Measurements from ENCODE around the gene PNLIP.

The PNLIP gene

GRCh38 chr10:116587878-116588591 lies 42.3 kb downstream of the PNLIP start:
- DNase-seq: no peak

- DNase-seq: no peak
Measured at GRCh38 chr10:116588995-116589394, 43.3 kb downstream of the PNLIP start.

GRCh38 chr10:116589926-116590325 lies 44.2 kb downstream of the PNLIP start:
- no peak for DNase-seq

DNA sequence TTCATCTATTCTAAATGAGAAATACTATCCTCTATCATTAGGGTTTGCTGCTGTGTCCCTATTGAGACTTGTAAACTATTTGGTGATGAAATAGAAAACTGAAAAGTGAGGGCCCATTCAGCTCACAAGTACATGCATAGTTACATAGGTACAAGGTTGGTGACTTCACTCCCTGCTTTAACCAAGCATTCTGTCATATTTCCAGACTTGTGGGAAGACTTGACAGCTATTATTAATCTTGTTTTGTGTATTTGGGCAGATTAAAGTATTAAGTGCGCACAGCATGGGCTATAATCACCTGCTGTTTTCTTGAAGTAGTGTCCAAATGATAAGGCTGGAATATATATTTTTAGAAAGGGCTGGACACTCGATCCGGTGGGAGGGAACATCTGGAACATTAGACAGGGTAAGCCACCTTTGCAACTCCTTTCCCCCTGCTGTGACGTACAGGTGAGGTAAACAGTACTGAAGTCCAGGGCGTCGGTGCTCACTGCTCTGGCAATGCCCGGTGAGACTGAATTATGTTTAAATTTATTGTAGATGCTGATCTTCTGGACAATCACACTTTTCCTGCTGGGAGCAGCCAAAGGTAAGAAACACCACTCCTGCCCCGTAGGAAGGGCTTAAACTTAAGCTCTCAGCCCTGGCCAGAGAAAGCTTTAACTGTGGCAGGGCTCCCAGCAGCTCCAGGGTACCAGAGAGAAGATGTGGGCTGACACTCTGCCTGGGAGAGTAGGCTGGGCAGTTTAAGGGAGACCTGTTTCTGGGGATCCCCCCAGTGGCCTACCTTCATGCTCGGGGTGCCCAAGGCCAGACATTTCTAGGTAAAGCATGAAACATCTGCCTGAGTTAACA lies 45.1 kb downstream of the PNLIP start, which contains the start of gene PNLIPRP1:
PNLIPRP1 (plus strand) TSS at position 370 of the 855 bp plus-strand sequence; CDS start at position 541, 171 bp downstream.
- DNase-seq: no peak

DNA sequence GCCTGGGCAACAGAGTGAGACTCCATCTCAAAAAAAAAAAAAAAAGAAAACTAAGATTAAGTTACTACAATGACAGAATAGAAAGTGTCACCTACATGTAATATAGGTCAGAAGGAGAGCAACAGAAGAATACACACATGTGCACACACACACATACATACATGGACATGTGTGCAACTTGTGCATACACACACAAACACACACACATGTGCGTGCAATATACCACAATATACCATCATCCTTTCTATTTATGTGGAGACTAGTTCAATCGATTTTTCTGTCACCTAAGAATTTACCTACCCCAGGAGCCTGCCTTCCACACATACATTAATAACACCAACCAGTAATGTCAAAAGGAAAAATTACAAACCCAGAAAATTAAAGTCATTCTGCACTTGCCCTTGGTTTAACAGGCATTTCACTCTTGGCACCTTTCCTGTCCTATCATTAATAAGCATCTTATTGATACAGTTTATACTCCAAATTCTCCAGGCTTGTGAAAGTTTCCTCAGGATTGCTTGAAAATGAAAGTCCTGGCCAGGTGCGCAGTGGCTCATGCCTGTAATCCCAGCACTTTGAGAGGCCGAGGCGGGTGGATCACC lies 47.5 kb downstream of the PNLIP start:
- DNase-seq: no peak

DNA sequence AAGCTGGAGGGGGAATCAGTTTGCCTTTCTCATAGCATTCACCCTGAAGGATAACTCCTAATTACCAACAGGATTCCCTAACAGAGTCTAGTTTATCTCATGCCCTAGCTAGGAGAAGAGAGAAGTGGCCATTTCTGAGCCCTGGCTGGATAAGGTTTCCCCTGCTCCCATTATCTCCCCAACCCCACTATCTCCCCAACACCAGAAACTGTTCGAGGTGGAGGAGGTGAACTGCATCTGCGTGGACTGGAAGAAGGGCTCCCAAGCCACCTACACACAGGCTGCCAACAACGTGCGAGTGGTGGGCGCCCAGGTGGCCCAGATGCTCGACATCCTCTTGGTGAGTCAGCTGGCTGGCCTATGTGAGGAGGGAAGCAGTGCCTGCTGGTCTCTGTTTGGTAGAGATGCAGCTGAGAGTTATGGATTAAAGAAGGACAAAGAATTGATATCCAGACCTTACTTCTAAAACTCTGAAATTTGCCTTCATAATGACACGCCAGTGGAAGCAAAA lies 48.8 kb downstream of the PNLIP start:
- no peak for DNase-seq

DNA sequence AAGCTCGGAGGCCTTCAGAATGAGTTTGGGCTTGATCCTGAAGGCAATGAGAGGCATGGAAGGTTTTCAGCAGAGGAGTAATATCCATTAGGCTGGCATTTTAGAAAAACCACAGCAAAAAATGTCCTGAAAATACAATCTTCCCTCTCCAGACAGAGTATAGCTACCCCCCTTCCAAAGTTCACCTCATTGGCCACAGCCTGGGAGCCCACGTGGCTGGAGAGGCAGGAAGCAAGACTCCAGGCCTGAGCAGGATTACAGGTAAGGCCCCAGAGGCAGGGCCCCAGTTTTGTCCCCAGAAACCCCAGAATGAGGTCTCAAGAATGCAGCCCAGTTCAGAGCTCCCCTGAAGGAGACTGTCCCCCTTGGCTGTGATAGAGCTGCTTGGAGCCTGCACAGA lies 50.3 kb downstream of the PNLIP start:
- no peak for DNase-seq

GRCh38 chr10:116597543-116597942 lies 51.8 kb downstream of the PNLIP start:
- DNase-seq: no peak

DNA sequence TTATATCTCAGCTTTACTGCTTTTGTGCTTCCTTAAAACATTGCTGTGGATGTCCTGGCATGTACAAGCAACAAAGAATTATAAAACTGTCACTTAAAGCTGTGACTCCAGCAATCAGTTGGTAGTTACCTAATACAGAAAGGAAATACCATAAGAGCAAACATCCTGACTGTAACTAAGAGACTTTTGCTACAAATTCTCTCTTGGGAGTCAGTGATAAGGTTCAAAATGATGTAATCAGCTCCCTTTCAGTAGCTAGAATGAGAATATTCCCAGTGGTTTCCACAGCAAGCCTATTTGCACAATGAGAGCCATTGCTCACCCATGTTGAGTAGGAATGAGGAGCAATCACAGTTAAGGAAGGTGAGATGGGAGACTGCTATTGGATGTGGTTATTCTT lies 52.6 kb downstream of the PNLIP start:
- DNase-seq: no peak

DNA sequence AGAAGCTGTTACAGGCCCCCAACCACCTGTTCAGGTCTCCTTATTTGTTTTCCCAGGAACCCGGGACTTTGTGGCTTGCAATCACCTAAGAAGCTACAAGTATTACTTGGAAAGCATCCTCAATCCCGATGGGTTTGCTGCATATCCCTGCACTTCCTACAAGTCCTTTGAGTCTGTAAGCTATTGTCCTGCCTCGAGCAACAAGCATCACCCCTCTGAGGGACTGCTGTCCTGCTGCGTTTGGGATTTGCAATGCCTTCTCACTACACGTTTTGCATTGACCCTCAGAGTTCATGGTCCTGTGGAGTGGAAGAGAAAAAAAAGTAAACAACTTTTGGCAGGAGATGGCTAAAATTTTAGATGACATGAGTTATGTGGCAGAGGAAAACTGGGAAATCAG lies 54.3 kb downstream of the PNLIP start:
- DNase-seq: no peak

- DNase-seq: no peak
Measured at GRCh38 chr10:116602648-116603400, 57.1 kb downstream of the PNLIP start.

DNA sequence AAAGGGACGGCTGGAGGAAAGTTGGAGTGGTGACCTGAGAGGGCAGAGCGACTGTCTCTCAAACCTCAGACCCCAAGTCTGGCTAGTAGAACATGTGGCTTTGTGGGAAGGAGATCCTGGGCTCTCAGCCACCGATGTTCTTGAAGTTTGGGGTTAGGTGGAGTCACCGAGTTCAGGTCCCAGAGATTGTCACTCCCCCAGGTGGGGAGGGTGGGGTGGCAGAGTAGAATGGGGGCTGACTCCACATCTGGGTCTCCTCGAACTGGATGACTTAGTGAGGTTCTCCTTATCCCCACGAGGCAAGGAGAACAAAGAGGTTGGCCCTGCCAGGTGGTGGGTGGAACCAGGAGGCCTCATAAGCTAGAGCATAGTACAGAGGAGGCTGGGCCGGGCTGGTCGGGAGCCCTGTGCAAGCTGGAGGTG lies 60.3 kb downstream of the PNLIP start:
- no peak for DNase-seq

GRCh38 chr10:116607336-116607735 lies 61.6 kb downstream of the PNLIP start:
- DNase-seq: no peak

- DNase-seq: no peak
Measured at GRCh38 chr10:116608686-116609594, 63.2 kb downstream of the PNLIP start.

- no peak for DNase-seq
Measured at GRCh38 chr10:116610443-116611152, 64.9 kb downstream of the PNLIP start.

GRCh38 chr10:116611153-116611545 lies 65.4 kb downstream of the PNLIP start:
- no peak for DNase-seq

- DNase-seq: no peak
Measured at GRCh38 chr10:116612107-116612769, 66.5 kb downstream of the PNLIP start.

DNA sequence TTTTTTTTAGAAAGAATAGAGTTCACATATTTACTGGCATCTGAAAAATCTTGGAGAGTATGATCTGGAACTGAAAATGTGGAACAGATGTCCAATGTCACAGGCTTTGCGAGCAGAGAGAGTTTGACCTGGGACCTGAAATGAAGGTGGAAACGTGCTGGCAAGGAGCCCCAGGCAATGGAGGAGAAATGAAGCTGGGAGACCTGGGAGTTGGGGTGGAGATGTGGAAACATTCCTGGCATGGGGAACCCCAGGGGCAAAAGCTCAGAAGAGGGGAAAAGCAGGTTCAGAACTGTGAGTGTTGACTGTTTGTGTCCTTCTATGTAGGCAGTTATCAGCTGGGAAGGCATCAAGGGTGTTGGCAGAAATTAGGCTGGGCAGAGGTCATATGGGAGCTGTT lies 67.7 kb downstream of the PNLIP start:
- DNase-seq: no peak

DNA sequence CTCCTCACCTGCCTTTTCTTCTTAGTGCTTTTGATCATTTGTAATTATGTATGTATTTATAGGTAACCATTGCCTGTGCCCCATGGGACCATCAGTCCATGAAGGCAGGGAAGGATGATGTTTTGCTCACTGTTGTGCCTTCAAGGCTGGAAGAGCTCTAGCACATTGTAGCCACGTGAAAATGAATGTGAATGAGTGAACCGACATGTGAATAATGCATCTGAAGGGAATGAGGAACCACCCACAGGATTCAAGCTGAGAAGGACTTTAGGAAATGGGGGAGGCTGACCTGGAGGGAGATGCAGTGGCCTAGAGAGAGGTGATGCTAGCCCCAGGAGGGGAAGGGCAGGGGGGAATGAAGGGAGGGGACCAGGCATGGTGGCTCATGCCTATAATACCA lies 69.1 kb downstream of the PNLIP start:
- no peak for DNase-seq

DNA sequence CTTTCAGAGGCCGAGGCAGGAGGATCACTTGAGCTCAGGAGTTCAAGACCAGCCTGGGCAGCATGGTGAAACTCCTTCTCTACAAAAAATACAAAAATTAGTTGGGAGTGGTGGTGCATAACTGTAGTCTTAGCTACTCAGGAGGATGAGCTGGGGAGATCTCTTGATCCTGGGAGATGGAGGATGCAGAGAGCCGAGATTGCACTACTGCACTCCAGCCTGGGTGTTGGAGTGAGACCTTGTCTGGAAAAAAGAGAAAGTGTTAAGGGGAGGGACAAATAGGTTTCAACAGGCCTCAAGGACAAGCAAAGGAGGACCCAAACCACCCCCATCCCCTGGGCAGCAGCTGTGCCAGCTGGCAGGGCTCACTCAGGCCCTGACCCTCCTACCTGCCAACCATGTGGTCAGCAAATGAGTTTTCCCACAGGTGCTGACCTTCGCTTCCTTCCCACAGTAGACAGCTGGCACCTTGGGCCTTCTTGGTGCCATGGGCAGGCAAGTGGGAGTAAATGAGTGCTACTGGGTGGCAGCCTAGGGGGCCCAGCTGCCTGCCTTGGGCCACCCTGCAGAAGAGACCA lies 69.6 kb downstream of the PNLIP start:
- DNase-seq: no peak
